K562 (cell line): ENCODE results near the gene CLIP4. TPM values are rescaled to one million over a fixed set of nuclear protein-coding genes. Genes with fewer than 3 reads are reported as not detected.
A peak's percentile ranks its signal among the peaks of the same experiment; 100 is the strongest.

Experiments
- ATAC-seq: fragments of 200-7000 bp; cut with Tn5 transposase; 3 replicates; pipeline ENCODE4 v1.9.1; 2020; ENCODE audit warnings: moderate library complexity
- BruUV-seq: library from RNA; stranded (reverse); fragments of 400-500 nt; replicated peaks from 2 replicates; lab custom pipeline; 2021; lab: Mats Ljungman, UMichigan
- CTCF ChIA-PET: fragments of 300-600 bp; formaldehyde crosslinking; extraction: SDS; loops from one replicate; lab custom pipeline; 2021; ENCODE audit warnings: low intra/inter-chr PET ratio; lab: Yijun Ruan, JAX
- POLR2A ChIA-PET: fragments of 300-600, 350-650 bp; sonication (Branson Sonifier 250); formaldehyde crosslinking; extraction: SDS; loops from one replicate; lab custom pipeline; 2021; ENCODE audit warnings: antibody characterized with exemption, inconsistent platforms; lab: Yijun Ruan, JAX
- DNase-seq, 4 experiments: peaks; one replicate each; pipeline versions ENCODE4 v3.0.0 to v3.0.0-alpha.2; 2011 to 2018; ENCODE audit warnings: low spot score in 3 of 4, mixed read lengths in 3 of 4; ENCODE audit errors: extremely low read depth in 1 of 4
- FAIRE-seq: peaks from 2 replicates; lab custom pipeline; 2011; peaks lifted over from hg19 to GRCh38; lab: Jason Lieb, UNC
- H2AFZ ChIP-seq: 2 replicates; pipeline ENCODE4 v1.6.0; 2011; ENCODE audit warnings: low read depth, low read length, control low read depth, inconsistent platforms
- H3K27ac ChIP-seq: fragments of 200-600 bp; 3 replicates; pipeline ENCODE4 v1.8.0; 2011; ENCODE audit warnings: low read depth, mild to moderate bottlenecking, control low read depth, inconsistent platforms, low read length, moderate library complexity, mixed read lengths; ENCODE audit errors: extremely low read depth
- H3K27me3 ChIP-seq, 2 experiments: fragments of 300-600 bp in 1 of 2; 2 replicates in 1 of 2; 3 replicates in 1 of 2; pipeline versions ENCODE4 v1.6.0 to v1.8.0; 2011; ENCODE audit warnings: inconsistent platforms in 2 of 2, low read length in 2 of 2, mild to moderate bottlenecking in 1 of 2, mixed read lengths in 1 of 2, moderate library complexity in 1 of 2; ENCODE audit not compliant: control insufficient read depth in 2 of 2, insufficient read depth in 2 of 2
- H3K36me3 ChIP-seq: fragments of 300-600 bp; 3 replicates; pipeline ENCODE4 v1.8.0; 2011; ENCODE audit warnings: mild to moderate bottlenecking, low read length, inconsistent platforms; ENCODE audit not compliant: control insufficient read depth, insufficient read depth
- H3K4me1 ChIP-seq, 2 experiments: fragments of 200-600 bp in 1 of 2; replicated peaks in 1 of 2; 2 replicates in 1 of 2; 3 replicates in 1 of 2; pipeline versions ENCODE4 v1.5.1 to v1.8.0; 2011; ENCODE audit warnings: inconsistent platforms in 2 of 2, low read length in 2 of 2, mild to moderate bottlenecking in 1 of 2, mixed read lengths in 1 of 2, moderate library complexity in 1 of 2; ENCODE audit not compliant: control insufficient read depth in 2 of 2, insufficient read depth in 2 of 2
- H3K4me2 ChIP-seq: 2 replicates; pipeline ENCODE4 v1.6.1; 2011; ENCODE audit warnings: low read length, control low read depth, inconsistent platforms, mixed read lengths; ENCODE audit not compliant: insufficient read depth
- H3K4me3 ChIP-seq: fragments of 200-600 bp; sonication (generic), shearing (Covaris generic); 2 replicates; pipeline ENCODE4 v1.5.1; 2016; ENCODE audit warnings: control low read depth, inconsistent platforms
- H3K79me2 ChIP-seq: fragments of 200-600 bp; 3 replicates; pipeline ENCODE4 v1.8.0; 2011; ENCODE audit warnings: low read length, inconsistent platforms; ENCODE audit not compliant: control insufficient read depth, insufficient read depth
- H3K9ac ChIP-seq, 2 experiments: 2 replicates each; pipeline versions ENCODE4 v1.6.0 to v1.6.1; 2011; ENCODE audit warnings: low read depth in 2 of 2, low read length in 2 of 2, control low read depth in 1 of 2, inconsistent platforms in 1 of 2, mild to moderate bottlenecking in 1 of 2, mixed read lengths in 1 of 2; ENCODE audit not compliant: insufficient read depth in 1 of 2
- H3K9me1 ChIP-seq: one replicate; pipeline ENCODE4 v1.6.0; 2011; ENCODE audit warnings: inconsistent platforms, mild to moderate bottlenecking, low read length, moderate library complexity; ENCODE audit not compliant: control insufficient read depth, insufficient read depth
- H3K9me3 ChIP-seq: replicated peaks from 2 replicates; pipeline ENCODE4 v1.5.1; 2011; ENCODE audit warnings: low read depth, low read length, inconsistent platforms; ENCODE audit not compliant: control insufficient read depth, insufficient read depth
- H4K20me1 ChIP-seq: replicated peaks from 2 replicates; pipeline ENCODE4 v1.6.1; 2011; ENCODE audit warnings: low read length, inconsistent platforms, mixed read lengths; ENCODE audit not compliant: control insufficient read depth, insufficient read depth
- ATF1 ChIP-seq, 2 experiments: fragments of 450-650 bp in 1 of 2; IDR thresholded peaks; 2 replicates each; pipeline ENCODE4 v1.6.1; 2016; ENCODE audit warnings: missing compliant biosample characterization in 1 of 2, missing genetic modification characterization in 1 of 2
- LCOR ChIP-seq: sonication (generic); formaldehyde crosslinking; IDR thresholded peaks from 2 replicates; pipeline ENCODE4 v1.8.0; 2022; ENCODE audit warnings: mild to moderate bottlenecking, missing genetic modification reagents
- POLR2G ChIP-seq: fragments of 200-400 bp; formaldehyde crosslinking; IDR thresholded peaks from 2 replicates; pipeline ENCODE4 v1.6.1; 2017; ENCODE audit warnings: low read depth, mild to moderate bottlenecking, antibody characterized with exemption, low read length, moderate library complexity
- PYGO2 ChIP-seq: fragments of 450-650 bp; IDR thresholded peaks from 2 replicates; pipeline ENCODE4 v1.6.1; 2016; ENCODE audit warnings: mild to moderate bottlenecking, missing genetic modification characterization, moderate library complexity, missing compliant biosample characterization
- ZNF609 ChIP-seq: sonication (generic); formaldehyde crosslinking; IDR thresholded peaks from 2 replicates; pipeline ENCODE4 v1.8.1; 2023; ENCODE audit warnings: missing genetic modification reagents, mild to moderate bottlenecking, borderline replicate concordance
- ZNF76 ChIP-seq: fragments of 250-450 bp; sonication (Bioruptor Pico); IDR thresholded peaks from 2 replicates; pipeline ENCODE4 v1.4.0; 2020; ENCODE audit warnings: mild to moderate bottlenecking, moderate library complexity, borderline replicate concordance
- WGBS: fragments of 100-300 bp; shearing (Covaris generic); methylation state at CpG from one replicate; pipeline ENCODE4 v1.1.6; 2016; ENCODE audit warnings: low coverage, mixed read lengths; ENCODE audit not compliant: insufficient coverage; ENCODE audit errors: missing lambda C conversion rate; 5-methylcytosine and 5-hydroxymethylcytosine counted together
- in situ Hi-C: fragments of 300-500 bp; cut with MboI; formaldehyde crosslinking; loops from 4 replicates; pipeline ENCODE4 v1.15.0; 2018; ENCODE audit warnings: inconsistent platforms, mixed read lengths
- intact Hi-C: fragments of 100-400 bp; cut with micrococcal nuclease; formaldehyde crosslinking; loops from 2 replicates; pipeline ENCODE4 v1.14.2; 2022
- polyA plus RNA-seq, 8 experiments: library from polyadenylated mRNA; depleted of rRNA in 4 of 8; stranded (reverse) in 5 of 8; unstranded in 3 of 8; fragments of >200 nt; fragmentation: Nextera tagmentation in 2 of 8; fragmentation: Illumina TruSeq in 1 of 8; extraction: Ambion mirVana in 2 of 8; extraction: Trizol in 1 of 8; gene quantifications; 2 replicates each; pipeline versions ENCODE4 v1.2.1 to v1.2.3, GENCODE V29; 2011 to 2014; ENCODE audit warnings: inconsistent platforms in 1 of 8, missing spikeins in 1 of 8
- total RNA-seq, 7 experiments: library from RNA; depleted of rRNA in 6 of 7; stranded (reverse); fragments of >200 nt in 6 of 7; fragmentation: Illumina TruSeq in 2 of 7; extraction: Trizol in 2 of 7; gene quantifications; 2 replicates each; pipeline versions ENCODE4 v1.2.1 to v1.2.3, GENCODE V29; 2011 to 2021; ENCODE audit warnings: low replicate concordance in 1 of 7
- TF ChIP-seq, protein P1 (sequence below): fragments of 450-650 bp; IDR thresholded peaks from 2 replicates; pipeline ENCODE4 v1.6.1; 2014; ENCODE audit warnings: low read depth, mild to moderate bottlenecking, moderate library complexity, borderline replicate concordance

The CLIP4 gene
- total and polyA plus RNA-seq, 9 of the 15 experiments (the other 6 are each of a cell fraction or from before 2014, with no cell fraction given), result 0.03 to 0.38 (median 0.13) TPM; not detected in 5

DNA sequence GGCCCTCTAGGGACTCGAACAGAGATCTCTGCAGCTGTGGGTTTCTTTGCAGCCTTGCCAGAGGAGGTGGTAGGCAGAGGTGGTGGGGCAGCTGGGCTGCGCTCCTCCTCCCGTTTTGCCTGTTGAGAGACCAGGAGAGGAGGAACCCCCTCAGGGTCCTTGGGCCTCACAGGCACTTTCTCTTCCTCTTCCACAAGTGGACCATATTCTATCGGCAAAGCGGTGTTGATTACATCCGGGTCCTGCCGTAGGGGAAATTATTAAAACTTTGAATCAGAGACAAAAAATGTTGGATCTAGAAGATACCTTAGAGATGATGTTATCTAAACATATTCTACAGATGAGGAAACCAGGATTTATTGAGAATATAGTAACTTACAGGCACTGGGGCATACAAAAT is 78.5 kb downstream of the CLIP4 start:
- H3K9ac ChIP-seq, result no peak overlapping the region
- POLR2A ChIA-PET, result interaction anchor here (1.2 to 1.5 kb wide), 2 partner anchors 8 to 10 kb away, joined by 3 to 4 read pairs; no protein-coding TSS in a partner anchor
- no TSS peak for BruUV-seq
- H3K27ac ChIP-seq, result no peak overlapping the region
- no peak overlapping the region for H3K4me3 ChIP-seq
- H3K36me3 ChIP-seq, result no peaks in the 10 kb centered on the region
- no peaks in the 10 kb centered on the region for H3K9me1 ChIP-seq
- CTCF ChIA-PET, result interaction anchor here (0.9 kb wide), 1 partner anchor 235 kb away, joined by 3 read pairs; no protein-coding TSS in a partner anchor
- H3K4me2 ChIP-seq, result no peak overlapping the region
- in situ Hi-C loops (no loop called here), intact Hi-C loops (loop anchor here (10.0 kb wide), 2 partner anchors 119 to 609 kb away; partner anchors contain the start of gene PCARE)
- DNase-seq (no peak), FAIRE-seq (no peak)
- no peaks in the 10 kb centered on the region for H3K4me1 ChIP-seq
- H3K27me3 ChIP-seq, result peaks cover 7 to 10% of the 10 kb centered on the region in 2 experiments; a peak in 3 of 5 replicates
- H3K79me2 ChIP-seq, result no peaks in the 10 kb centered on the region
- H2AFZ ChIP-seq, result peak overlapping the region; percentile 39; the same call in 1 of the 2 replicates
- H3K9me3 ChIP-seq, result no peaks in the 10 kb centered on the region
- WGBS, result 28% methylated on average over 7 of the region's 7 CpGs
- TF ChIP-seq, protein P1, sequence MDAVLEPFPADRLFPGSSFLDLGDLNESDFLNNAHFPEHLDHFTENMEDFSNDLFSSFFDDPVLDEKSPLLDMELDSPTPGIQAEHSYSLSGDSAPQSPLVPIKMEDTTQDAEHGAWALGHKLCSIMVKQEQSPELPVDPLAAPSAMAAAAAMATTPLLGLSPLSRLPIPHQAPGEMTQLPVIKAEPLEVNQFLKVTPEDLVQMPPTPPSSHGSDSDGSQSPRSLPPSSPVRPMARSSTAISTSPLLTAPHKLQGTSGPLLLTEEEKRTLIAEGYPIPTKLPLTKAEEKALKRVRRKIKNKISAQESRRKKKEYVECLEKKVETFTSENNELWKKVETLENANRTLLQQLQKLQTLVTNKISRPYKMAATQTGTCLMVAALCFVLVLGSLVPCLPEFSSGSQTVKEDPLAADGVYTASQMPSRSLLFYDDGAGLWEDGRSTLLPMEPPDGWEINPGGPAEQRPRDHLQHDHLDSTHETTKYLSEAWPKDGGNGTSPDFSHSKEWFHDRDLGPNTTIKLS, result no peak
- TF ChIP-seq LCOR (CRISPR knock-in tag), result no peak
- no peak for TF ChIP-seq ZNF609 (CRISPR knock-in tag)
- TF ChIP-seq ZNF76, result no peak
- no peak for TF ChIP-seq PYGO2 (tag)
- no peak for TF ChIP-seq POLR2G
- TF ChIP-seq ATF1 (CRISPR knock-in tag; IDR thresholded peaks at IDR 0.05), result no peak
- no peak for TF ChIP-seq ATF1 (tag; IDR thresholded peaks at IDR 0.05)
- TF ChIP-seq, all 486 proteins: peak for 0
- ATAC-seq, result no peak
- no peaks in the 10 kb centered on the region for H4K20me1 ChIP-seq
